Measurements from ENCODE around the gene TTL. TPM values are rescaled to one million over a fixed set of nuclear protein-coding genes. Genes with fewer than 3 reads are reported as not detected.
A peak's percentile ranks its signal among the peaks of the same experiment; 100 is the strongest.

TTL gene
- total RNA-seq, 3 donors from 2014 or later (not counting 1 experiment from before 2014, with no cell fraction given), result 14.3 to 26.8 (median 26.4) TPM

GRCh38 chr2:112584891-112585250 lies 102.9 kb downstream of the TTL start:
- H3K27ac Mint-ChIP-seq, result peak overlapping the region; percentile 95 to 98
- Histone ChIP-seq H3K27ac (ENCODE audit: low read length) (peak overlapping the region; percentile 96), H3K27me3 (ENCODE audit: control insufficient read depth, insufficient read depth, low read length) (no peaks in the 10 kb centered on the region), H3K9me3 (ENCODE audit: control insufficient read depth, insufficient read depth, low read length) (no peaks in the 10 kb centered on the region), H3K4me1 (ENCODE audit: control insufficient read depth, insufficient read depth, low read length) (peaks cover 27% of the 10 kb centered on the region), H3K4me3 (ENCODE audit: low read length) (peak overlapping the region; percentile 94), H3K36me3 (ENCODE audit: control insufficient read depth, insufficient read depth, low read length) (peaks cover 14% of the 10 kb centered on the region)
- 63% methylated on average over 3 of the region's 3 CpGs for WGBS (ENCODE audit: insufficient coverage)
- H3K4me1 Mint-ChIP-seq, result peaks cover 31 to 38% of the 10 kb centered on the region in 2 donors
- DNase-seq (no peak), ATAC-seq (no peak)
- intact Hi-C loops (cut with micrococcal nuclease), result loop anchor here (1.0 to 5.0 kb wide), 4 partner anchors 43 to 328 kb away; partner anchors contain the start of genes POLR1B, SLC20A1 and ZC3H8
- peak overlapping the region; percentile 97 for H3K4me3 Mint-ChIP-seq
- no peaks in the 10 kb centered on the region for H3K36me3 Mint-ChIP-seq
- TF ChIP-seq, protein P1, sequence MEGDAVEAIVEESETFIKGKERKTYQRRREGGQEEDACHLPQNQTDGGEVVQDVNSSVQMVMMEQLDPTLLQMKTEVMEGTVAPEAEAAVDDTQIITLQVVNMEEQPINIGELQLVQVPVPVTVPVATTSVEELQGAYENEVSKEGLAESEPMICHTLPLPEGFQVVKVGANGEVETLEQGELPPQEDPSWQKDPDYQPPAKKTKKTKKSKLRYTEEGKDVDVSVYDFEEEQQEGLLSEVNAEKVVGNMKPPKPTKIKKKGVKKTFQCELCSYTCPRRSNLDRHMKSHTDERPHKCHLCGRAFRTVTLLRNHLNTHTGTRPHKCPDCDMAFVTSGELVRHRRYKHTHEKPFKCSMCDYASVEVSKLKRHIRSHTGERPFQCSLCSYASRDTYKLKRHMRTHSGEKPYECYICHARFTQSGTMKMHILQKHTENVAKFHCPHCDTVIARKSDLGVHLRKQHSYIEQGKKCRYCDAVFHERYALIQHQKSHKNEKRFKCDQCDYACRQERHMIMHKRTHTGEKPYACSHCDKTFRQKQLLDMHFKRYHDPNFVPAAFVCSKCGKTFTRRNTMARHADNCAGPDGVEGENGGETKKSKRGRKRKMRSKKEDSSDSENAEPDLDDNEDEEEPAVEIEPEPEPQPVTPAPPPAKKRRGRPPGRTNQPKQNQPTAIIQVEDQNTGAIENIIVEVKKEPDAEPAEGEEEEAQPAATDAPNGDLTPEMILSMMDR (IDR thresholded peaks at IDR 0.05), result no peak
- H3K9me3 Mint-ChIP-seq, result no peaks in the 10 kb centered on the region
- H3K27me3 Mint-ChIP-seq (ENCODE audit: low read depth in 2 of 2), result no peaks in the 10 kb centered on the region

- H3K4me3 Mint-ChIP-seq, result peak overlapping the region; percentile 97
- Histone ChIP-seq H3K36me3 (ENCODE audit: control insufficient read depth, insufficient read depth, low read length) (peaks cover 14% of the 10 kb centered on the region), H3K4me3 (ENCODE audit: low read length) (no peak overlapping the region), H3K9me3 (ENCODE audit: control insufficient read depth, insufficient read depth, low read length) (no peaks in the 10 kb centered on the region), H3K27ac (ENCODE audit: low read length) (peak overlapping the region; percentile 96), H3K27me3 (ENCODE audit: control insufficient read depth, insufficient read depth, low read length) (no peaks in the 10 kb centered on the region), H3K4me1 (ENCODE audit: control insufficient read depth, insufficient read depth, low read length) (peaks cover 27% of the 10 kb centered on the region)
- intact Hi-C loops (cut with micrococcal nuclease), result no loop called here
- peaks cover 31 to 38% of the 10 kb centered on the region in 2 donors for H3K4me1 Mint-ChIP-seq
- H3K36me3 Mint-ChIP-seq, result no peaks in the 10 kb centered on the region
- peak overlapping the region; percentile 95 to 98 for H3K27ac Mint-ChIP-seq
- ATAC-seq (no peak), DNase-seq (no peak)
- 100% methylated on average over 3 of the region's 3 CpGs for WGBS (ENCODE audit: insufficient coverage)
- no peaks in the 10 kb centered on the region for H3K9me3 Mint-ChIP-seq
- TF ChIP-seq, protein P1 (IDR thresholded peaks at IDR 0.05), result no peak
- no peaks in the 10 kb centered on the region for H3K27me3 Mint-ChIP-seq (ENCODE audit: low read depth in 2 of 2)
These were observed 103.4 kb downstream of the TTL start for GRCh38 chr2:112585400-112585799.

GRCh38 chr2:112585873-112586464 lies 104.0 kb downstream of the TTL start:
- H3K27ac Mint-ChIP-seq, result peak overlapping the region; percentile 95 to 98
- H3K27me3 Mint-ChIP-seq (ENCODE audit: low read depth in 2 of 2), result no peaks in the 10 kb centered on the region
- 96% methylated on average over 18 of the region's 18 CpGs for WGBS (ENCODE audit: insufficient coverage)
- TF ChIP-seq, protein P1 (IDR thresholded peaks at IDR 0.05), result no peak
- Histone ChIP-seq H3K4me1 (ENCODE audit: control insufficient read depth, insufficient read depth, low read length) (peaks cover 27% of the 10 kb centered on the region), H3K27me3 (ENCODE audit: control insufficient read depth, insufficient read depth, low read length) (no peaks in the 10 kb centered on the region), H3K27ac (ENCODE audit: low read length) (no peak overlapping the region), H3K9me3 (ENCODE audit: control insufficient read depth, insufficient read depth, low read length) (no peaks in the 10 kb centered on the region), H3K4me3 (ENCODE audit: low read length) (no peak overlapping the region), H3K36me3 (ENCODE audit: control insufficient read depth, insufficient read depth, low read length) (peaks cover 14% of the 10 kb centered on the region)
- ATAC-seq, result no peak
- no peaks in the 10 kb centered on the region for H3K36me3 Mint-ChIP-seq
- intact Hi-C loops (cut with micrococcal nuclease), result no loop called here
- H3K4me1 Mint-ChIP-seq, result peaks cover 31 to 38% of the 10 kb centered on the region in 2 donors
- no peaks in the 10 kb centered on the region for H3K9me3 Mint-ChIP-seq
- H3K4me3 Mint-ChIP-seq, result no peak overlapping the region
- no peak for DNase-seq

DNA sequence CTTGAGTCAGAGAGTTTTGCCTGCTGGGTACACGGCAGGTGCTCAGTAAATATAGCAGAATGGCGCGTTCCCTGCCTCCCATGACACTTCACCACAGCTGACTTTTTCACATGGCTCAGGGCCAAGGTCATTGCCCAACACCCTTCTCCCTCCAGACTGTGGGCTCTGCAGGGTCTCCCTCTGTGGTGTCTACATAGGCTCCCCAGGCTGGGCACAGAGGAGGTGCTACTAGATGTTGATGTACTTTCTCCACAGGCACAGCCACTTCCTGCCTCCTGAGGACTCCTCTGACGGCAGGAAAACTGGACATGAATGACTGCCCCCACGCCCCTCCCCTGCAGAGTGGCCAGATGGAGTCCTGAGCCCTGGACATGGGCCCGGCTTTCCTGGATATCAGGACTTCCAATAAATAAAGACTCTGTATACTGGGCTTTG lies 106.7 kb downstream of the TTL start:
- H3K36me3 ChIP-seq (ENCODE audit: control insufficient read depth, insufficient read depth, low read length), result peaks cover 14% of the 10 kb centered on the region
- no peak overlapping the region for H3K4me3 ChIP-seq (ENCODE audit: low read length)
- DNase-seq (no peak), ATAC-seq (no peak)
- no peaks in the 10 kb centered on the region for H3K9me3 ChIP-seq (ENCODE audit: control insufficient read depth, insufficient read depth, low read length)
- Mint-ChIP-seq H3K27me3 (ENCODE audit: low read depth in 2 of 2) (no peaks in the 10 kb centered on the region), H3K4me1 (peaks cover 26 to 35% of the 10 kb centered on the region in 2 donors), H3K27ac (no peak overlapping the region), H3K9me3 (no peaks in the 10 kb centered on the region), H3K4me3 (no peak overlapping the region), H3K36me3 (no peaks in the 10 kb centered on the region)
- H3K4me1 ChIP-seq (ENCODE audit: control insufficient read depth, insufficient read depth, low read length), result peaks cover 24% of the 10 kb centered on the region
- H3K27me3 ChIP-seq (ENCODE audit: control insufficient read depth, insufficient read depth, low read length), result no peaks in the 10 kb centered on the region
- TF ChIP-seq, protein P1 (IDR thresholded peaks at IDR 0.05), result no peak
- intact Hi-C loops (cut with micrococcal nuclease), result no loop called here
- no peak overlapping the region for H3K27ac ChIP-seq (ENCODE audit: low read length)
- WGBS (ENCODE audit: insufficient coverage), result 89% methylated on average over 6 of the region's 6 CpGs
